Measurements from ENCODE around the gene RNF20. TPM values are rescaled to one million over a fixed set of nuclear protein-coding genes. Genes with fewer than 3 reads are reported as not detected.

The RNF20 gene
- total and polyA plus RNA-seq, 2 of the 4 experiments (the other 2 are of a cell fraction), result 13.7 to 21.3 TPM

- DNase-seq (no peak), ATAC-seq (ENCODE audit: low read depth) (no peak)
- Histone ChIP-seq H2AFZ (replicated peaks; ENCODE audit: low read length, poor library complexity) (no peak overlapping the region), H3K56ac (ENCODE audit: extremely low read depth, insufficient read depth, low read length) (no peak overlapping the region), H3K4me3 (ENCODE audit: insufficient read depth, low read depth, low read length) (no peak overlapping the region), H2BK120ac (ENCODE audit: low read depth, low read length) (no peak overlapping the region), H4K20me1 (ENCODE audit: insufficient read depth, low read length) (no peaks in the 10 kb centered on the region; the same call in 1 of the 2 replicates), H3K9ac (ENCODE audit: low read depth, low read length) (no peak overlapping the region), H2BK5ac (ENCODE audit: low read depth, low read length, poor library complexity, severe bottlenecking) (no peak overlapping the region), H4K91ac (ENCODE audit: insufficient read depth, low read depth, low read length) (no peak overlapping the region), H2BK20ac (ENCODE audit: low read depth, low read length) (no peak overlapping the region), H3K18ac (ENCODE audit: low read depth, low read length) (no peak overlapping the region), H3K79me1 (ENCODE audit: low read depth in 1 of 2, low read length in 2 of 2) (peaks cover 5 to 36% of the 10 kb centered on the region in 2 experiments; a peak in 3 of 4 replicates), H3K36me3 (ENCODE audit: control insufficient read depth, insufficient read depth, low read length) (no peaks in the 10 kb centered on the region), H3K4ac (ENCODE audit: low read depth, low read length) (no peak overlapping the region), H2AK5ac (ENCODE audit: low read depth, low read length) (no peak overlapping the region), H4K5ac (ENCODE audit: low read depth, low read length) (no peak overlapping the region), H3K23ac (ENCODE audit: low read depth, low read length) (no peak overlapping the region), H2AK9ac (replicated peaks; ENCODE audit: low read depth, low read length, poor library complexity) (no peak overlapping the region), H2BK15ac (ENCODE audit: low read depth, low read length) (no peak overlapping the region), H3K27me3 (ENCODE audit: control insufficient read depth, insufficient read depth, low read length) (no peaks in the 10 kb centered on the region), H4K8ac (ENCODE audit: low read depth in 2 of 2, low read length in 2 of 2) (no peak overlapping the region), H3K9me1 (ENCODE audit: insufficient read depth, low read length) (peaks cover 5% of the 10 kb centered on the region), H3K27ac (ENCODE audit: insufficient read depth, low read length) (no peak overlapping the region), H3K4me1 (ENCODE audit: control insufficient read depth, insufficient read depth, low read length) (peaks cover 1% of the 10 kb centered on the region; the same call in 1 of the 2 replicates), H3K4me2 (ENCODE audit: low read depth, low read length) (no peak overlapping the region), H3K9me3 (ENCODE audit: control insufficient read depth, insufficient read depth, low read length) (no peaks in the 10 kb centered on the region), H3K14ac (replicated peaks; ENCODE audit: low read depth, low read length) (no peak overlapping the region)
- TF ChIP-seq FOS (IDR thresholded peaks at IDR 0.05; ENCODE audit: low read depth, low read length) (no peak), RCOR1 (IDR thresholded peaks at IDR 0.05; ENCODE audit: insufficient replicate concordance, low read length) (no peak), RAD21 (IDR thresholded peaks at IDR 0.05; ENCODE audit: low read length) (no peak), CTCF (conservative IDR thresholded peaks at IDR 0.05; ENCODE audit: low read depth, low read length) (no peak), MXI1 (IDR thresholded peaks at IDR 0.05; ENCODE audit: borderline replicate concordance, low read depth, low read length) (no peak), MAZ (IDR thresholded peaks at IDR 0.05; ENCODE audit: borderline replicate concordance, low read depth, low read length) (no peak), MAFK (IDR thresholded peaks at IDR 0.05; ENCODE audit: low read depth, low read length) (no peak), NFE2L2 (IDR thresholded peaks at IDR 0.05; ENCODE audit: low read depth, low read length) (no peak), POLR2A (IDR thresholded peaks at IDR 0.05; ENCODE audit: low read depth, low read length) (no peak), CHD1 (IDR thresholded peaks at IDR 0.05; ENCODE audit: low read depth, low read length) (no peak), SMC3 (IDR thresholded peaks at IDR 0.05; ENCODE audit: low read depth, low read length) (no peak), RFX5 (IDR thresholded peaks at IDR 0.05; ENCODE audit: low read depth, low read length) (no peak), USF2 (IDR thresholded peaks at IDR 0.05; ENCODE audit: low read depth, low read length) (no peak), CEBPB (IDR thresholded peaks at IDR 0.05; ENCODE audit: low read depth, low read length) (no peak)
- in situ Hi-C loops (cut with MboI; ENCODE audit: low sequenced_read_pairs), result no loop called here
- intact Hi-C loops (cut with micrococcal nuclease), result no loop called here
- POLR2A ChIA-PET (ENCODE audit: unreplicated experiment), result no interaction called here
- dilution Hi-C loops (cut with HindIII; ENCODE audit: low sequenced_read_pairs, unreplicated experiment), result no loop called here
- WGBS, 2 experiments (ENCODE audit: extremely low coverage in 2 of 2, insufficient read length in 1 of 2), result no CpG with 5 or more reads among the region's 1 CpG
- CTCF ChIA-PET, result interaction anchor here (1.0 kb wide), 1 partner anchor 35 kb away, joined by 4 read pairs; no protein-coding TSS in a partner anchor
- no TSS peak for BruUV-seq (replicated peaks)
Measured at GRCh38 chr9:101484046-101484445, 49.6 kb upstream of the RNF20 start.

Data from IMR-90 (cell line).